Activated CD4-positive, alpha-beta T cell treated with anti-CD3 and anti-CD28 coated beads, Interleukin-10, Interleukin-2, amounts not matched to agents 100 ng/mL and 50 ng/mL, durations not matched to agents 16 hours and 8 hours (primary cell): Measurements from ENCODE around the gene TMEM266.

ENCODE experiments used
- DNase-seq: peaks from one replicate; pipeline ENCODE4 v3.0.0-alpha.2; 2020

TMEM266 gene

GRCh38 chr15:76189106-76189505, 129.3 kb downstream of the TMEM266 start:
- DNase-seq: no peak

GRCh38 chr15:76190070-76190564, 130.3 kb downstream of the TMEM266 start:
- no peak for DNase-seq

GRCh38 chr15:76190751-76191538, 131.2 kb downstream of the TMEM266 start:
- peak; percentile 86 for DNase-seq

- no peak for DNase-seq
These were observed 131.9 kb downstream of the TMEM266 start for GRCh38 chr15:76191539-76192244.

GRCh38 chr15:76192715-76193114, 132.9 kb downstream of the TMEM266 start:
- DNase-seq: no peak

GRCh38 chr15:76193934-76194333, 134.1 kb downstream of the TMEM266 start:
- DNase-seq: no peak

- DNase-seq: no peak
These were observed 135.9 kb downstream of the TMEM266 start for GRCh38 chr15:76195506-76196268.

GRCh38 chr15:76196269-76197231, 136.8 kb downstream of the TMEM266 start:
- no peak for DNase-seq

GRCh38 chr15:76197703-76198455, 138.1 kb downstream of the TMEM266 start:
- no peak for DNase-seq

GRCh38 chr15:76198456-76199105, 138.8 kb downstream of the TMEM266 start:
- DNase-seq: no peak

- no peak for DNase-seq
These were observed 139.6 kb downstream of the TMEM266 start for GRCh38 chr15:76199106-76200082.

GRCh38 chr15:76200083-76200465, 140.3 kb downstream of the TMEM266 start:
- DNase-seq: no peak

- no peak for DNase-seq
These were observed 140.9 kb downstream of the TMEM266 start for GRCh38 chr15:76200641-76201105.

- DNase-seq: no peak
These were observed 141.9 kb downstream of the TMEM266 start for GRCh38 chr15:76201536-76202255.

GRCh38 chr15:76203346-76204108, 143.7 kb downstream of the TMEM266 start:
- DNase-seq: no peak

GRCh38 chr15:76204109-76204845, 144.5 kb downstream of the TMEM266 start:
- DNase-seq: no peak

- DNase-seq: no peak
These were observed 145.2 kb downstream of the TMEM266 start for GRCh38 chr15:76204916-76205460.
